ENCODE results near the gene DGCR2. TPM values are rescaled to one million over a fixed set of nuclear protein-coding genes. Genes with fewer than 3 reads are reported as not detected.

The DGCR2 gene
- polyA plus RNA-seq, 12 donors = 36.1 to 53.3 (median 43.6) TPM; not detected in 1

DNA sequence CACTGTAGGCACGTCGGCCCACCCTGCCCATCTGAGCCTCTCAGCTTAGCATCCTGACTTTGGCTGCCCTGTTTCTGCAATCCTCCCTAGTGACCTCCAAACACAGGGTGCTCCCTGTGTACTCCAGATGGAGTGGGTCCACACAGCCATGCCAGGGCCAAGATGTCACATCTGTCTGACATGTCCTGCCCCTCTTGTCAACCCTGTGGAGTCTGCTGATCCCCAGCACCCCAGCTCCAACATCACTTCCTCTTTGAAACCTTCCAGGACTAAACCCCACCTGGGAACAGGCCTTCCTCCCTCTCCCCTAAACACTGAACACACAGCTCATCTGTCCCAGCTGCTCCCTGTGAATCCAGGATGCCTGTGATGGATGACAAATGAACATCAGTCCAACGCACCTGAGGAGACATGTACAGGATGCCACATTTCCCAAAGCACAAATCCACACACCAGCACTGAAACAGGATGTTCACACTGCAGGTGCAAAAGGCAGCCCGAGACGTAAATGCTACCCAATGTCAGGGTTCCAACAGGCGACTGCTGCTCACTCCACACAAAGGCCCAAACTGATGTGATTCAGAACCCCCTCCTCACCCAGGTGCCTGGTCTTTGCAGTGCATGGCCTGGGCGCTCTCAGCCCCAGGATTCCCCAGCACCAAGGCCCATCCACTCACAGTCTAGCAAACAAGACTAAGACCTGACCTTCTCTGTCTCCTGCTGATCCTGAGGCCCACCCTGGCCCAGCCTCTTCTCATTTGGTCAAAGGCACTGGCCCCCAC, 6.9 kb upstream of the DGCR2 start:
- no peak for DNase-seq

- no peak for DNase-seq
Measured at GRCh38 chr22:19128009-19128401, 5.8 kb upstream of the DGCR2 start.

DNA sequence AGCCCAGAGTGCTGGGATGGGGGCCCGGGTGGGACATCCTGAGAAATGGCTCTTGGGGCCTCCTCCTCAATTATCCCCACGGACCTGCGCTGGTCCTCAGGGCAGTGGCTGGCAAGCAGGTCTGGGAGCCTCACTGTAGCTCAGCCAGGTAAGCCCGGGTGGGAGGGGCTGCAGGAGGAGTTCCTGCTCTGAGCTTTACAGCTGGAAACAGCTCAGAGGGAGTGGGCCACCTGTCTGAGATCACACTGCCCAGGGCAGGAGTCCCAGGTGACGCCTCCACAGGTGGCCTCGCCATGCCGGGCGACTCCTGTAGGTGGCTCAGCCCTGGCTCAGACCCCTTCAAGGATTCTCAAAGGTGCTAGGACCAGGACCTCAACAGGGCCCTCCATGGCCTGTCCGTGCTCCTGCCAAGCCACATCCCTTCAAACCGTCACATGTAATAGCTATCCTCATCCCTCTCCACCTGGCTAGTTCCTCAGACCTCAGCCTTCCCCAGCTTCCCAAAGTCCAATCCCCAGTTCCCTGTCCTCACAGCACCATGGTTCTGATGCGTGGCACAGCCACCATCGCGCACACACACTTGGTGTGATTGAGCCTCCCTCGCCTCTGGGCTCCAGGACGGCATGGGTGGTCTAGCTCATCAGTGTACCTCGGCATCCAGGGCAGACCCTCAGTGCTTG, 5.3 kb upstream of the DGCR2 start:
- no peak for DNase-seq

DNA sequence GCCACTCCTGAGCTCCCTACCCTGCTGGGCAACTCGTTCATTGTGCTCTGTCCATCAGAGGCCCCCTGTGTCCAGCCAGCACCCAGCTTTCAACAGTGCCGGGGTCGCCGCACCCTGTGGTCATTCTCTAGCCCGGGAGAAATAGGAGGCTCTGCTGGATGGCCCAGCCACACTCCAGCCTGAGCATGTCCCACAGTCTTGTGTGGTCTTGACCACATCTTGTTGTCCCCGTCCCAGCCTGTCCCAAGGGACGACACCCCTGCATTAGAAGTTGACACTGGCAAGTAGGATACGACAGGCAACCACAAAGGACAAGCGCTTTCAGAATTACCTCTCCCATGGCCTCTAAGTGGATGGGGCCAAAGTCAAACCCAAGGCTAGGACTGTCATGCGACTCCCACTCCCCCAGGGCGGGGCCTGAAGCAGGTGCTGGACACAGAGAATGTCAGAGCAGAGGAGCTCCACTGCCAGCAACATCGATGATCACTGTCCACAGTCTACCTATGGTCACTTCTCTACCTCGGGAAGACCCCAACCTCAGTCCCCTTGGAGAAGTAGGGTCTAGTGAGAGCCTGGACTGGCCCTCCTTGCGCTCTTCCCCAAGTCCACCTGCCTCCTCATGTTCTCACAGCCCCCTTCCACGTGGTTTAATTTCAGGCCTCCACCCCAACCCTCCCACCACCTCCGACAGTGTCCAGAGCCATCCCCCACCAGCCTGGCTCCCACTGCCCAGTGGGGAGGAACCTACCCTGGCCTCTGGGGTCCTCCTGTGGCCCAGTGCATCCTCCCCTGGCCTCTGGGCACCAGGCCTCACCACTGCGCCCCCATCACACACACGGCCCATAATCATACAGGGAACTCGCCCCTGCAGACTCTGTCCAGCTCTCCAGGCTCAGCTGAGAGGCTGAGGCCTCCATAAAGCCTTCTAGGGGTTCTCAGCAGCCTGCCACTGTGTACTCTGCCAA, 4.4 kb upstream of the DGCR2 start:
- DNase-seq = no peak

DNA sequence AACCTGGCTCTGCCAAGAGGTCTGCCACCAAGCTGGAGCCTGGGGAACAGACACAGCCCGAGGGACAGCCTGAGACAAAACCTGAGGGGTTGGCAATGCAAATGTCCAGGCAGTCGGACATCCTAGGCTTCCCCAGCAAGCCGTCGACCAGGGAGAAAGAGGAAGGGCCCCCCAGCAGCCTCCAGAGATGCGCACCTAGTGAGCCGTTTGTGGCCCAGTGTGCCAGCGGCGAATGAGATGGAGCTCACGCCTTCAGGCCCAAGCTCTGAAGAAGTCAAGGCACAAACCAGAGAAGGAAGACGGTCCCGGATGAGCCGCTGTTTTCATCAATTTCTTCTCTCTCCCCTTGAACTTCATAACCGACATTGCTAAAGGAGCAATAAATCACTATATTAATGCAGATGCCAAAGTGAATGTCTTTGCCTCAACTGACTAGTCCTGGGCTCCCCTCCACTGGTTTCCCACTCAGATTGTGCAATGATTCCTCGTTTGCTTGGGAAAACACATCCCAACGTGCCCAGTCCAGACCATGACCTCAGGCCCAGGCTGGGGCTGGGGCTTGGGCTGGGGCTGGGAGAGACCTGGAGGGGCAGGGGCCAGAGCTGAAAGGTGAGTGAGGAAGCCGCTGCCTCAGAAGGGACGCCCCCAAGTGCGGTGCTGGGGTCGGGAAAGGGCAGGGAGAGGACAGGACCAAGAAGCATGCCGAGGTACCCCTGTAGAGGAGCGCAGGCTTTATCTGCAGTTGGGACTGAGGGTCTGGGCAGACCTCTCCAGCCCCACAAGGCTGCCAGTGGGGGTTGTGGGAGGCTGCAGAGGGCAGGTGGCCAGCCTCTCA, 3.5 kb upstream of the DGCR2 start:
- DNase-seq = no peak

DNA sequence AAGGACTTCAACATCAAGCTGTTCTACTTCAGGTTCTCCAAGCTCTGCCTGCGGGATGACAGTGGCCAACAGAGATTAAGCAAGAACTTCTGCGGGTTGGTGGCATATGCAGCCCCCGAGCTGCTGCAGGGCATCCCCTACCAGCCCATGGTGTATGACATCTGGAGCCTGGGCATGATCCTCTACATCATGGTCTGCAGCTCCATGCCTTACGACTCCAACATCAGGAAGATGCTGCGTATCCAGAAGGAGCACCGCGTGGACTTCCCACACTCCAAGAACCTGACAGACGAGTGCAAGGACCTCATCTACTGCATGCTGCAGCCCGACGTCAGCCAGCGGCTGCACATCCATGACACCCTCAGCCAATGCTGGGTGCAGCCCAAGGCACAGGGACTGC, 2.8 kb upstream of the DGCR2 start:
- DNase-seq = no peak

GRCh38 chr22:19124377-19124776, 2.2 kb upstream of the DGCR2 start:
- no peak for DNase-seq

DNA sequence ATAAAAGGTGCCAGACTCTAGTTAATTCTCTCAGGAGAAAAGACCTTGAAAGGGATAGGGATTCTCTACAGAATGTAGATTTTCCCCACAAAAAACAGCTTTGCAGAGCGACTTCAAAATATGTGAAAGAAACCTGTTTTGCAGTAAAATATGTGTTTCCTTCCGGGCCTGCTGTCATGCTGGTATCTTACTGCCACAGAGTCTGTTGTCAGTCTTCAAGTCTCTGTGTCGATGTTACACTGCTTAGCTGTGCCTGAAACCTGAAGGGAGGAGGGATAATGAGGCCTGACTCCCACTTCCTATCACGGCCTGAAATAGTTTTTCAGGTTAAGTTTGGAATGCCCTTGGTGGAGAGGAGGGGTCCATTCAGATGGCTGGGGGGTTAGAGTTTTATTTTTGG, 1.7 kb upstream of the DGCR2 start:
- DNase-seq = no peak

DNA sequence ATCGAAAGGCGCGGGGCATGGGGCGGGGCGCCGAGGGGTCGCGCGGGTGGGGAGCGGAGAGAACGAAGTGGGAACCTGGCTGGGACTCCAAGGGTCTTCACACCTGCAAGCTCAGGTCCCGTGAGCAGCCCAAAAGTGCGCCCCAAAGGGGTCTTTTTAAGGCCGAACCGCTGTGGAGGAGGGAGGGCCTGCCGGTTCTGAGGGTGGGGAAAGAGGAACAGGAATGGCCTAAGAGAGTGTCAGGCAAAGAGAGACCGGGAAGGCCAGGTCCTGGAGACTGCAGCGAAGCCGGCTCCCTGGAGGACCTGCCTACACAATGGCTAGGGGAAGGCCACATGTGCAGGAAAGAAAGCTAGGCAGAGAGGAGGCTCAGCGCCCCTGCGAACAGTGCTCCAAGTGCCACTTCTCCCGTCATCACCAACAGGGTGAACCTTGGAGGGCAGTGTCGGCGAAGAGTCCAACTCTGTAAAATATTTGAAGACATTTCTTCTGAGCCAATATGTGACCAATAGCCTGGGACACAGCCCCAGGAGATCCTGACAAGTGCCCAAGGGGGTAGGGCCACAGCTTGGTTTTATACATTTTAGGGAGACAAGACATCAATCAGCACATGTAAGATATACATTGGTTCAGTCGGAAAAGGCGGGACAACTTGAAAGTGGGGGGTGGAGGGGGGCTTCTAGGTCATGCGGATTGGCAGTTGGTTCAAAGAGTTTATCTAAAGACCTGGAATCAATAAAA, 710 bp upstream of the DGCR2 start:
- DNase-seq = no peak

- DNase-seq = no peak
Measured at GRCh38 chr22:19121631-19122142, 525 bp downstream of the DGCR2 start.

DNA sequence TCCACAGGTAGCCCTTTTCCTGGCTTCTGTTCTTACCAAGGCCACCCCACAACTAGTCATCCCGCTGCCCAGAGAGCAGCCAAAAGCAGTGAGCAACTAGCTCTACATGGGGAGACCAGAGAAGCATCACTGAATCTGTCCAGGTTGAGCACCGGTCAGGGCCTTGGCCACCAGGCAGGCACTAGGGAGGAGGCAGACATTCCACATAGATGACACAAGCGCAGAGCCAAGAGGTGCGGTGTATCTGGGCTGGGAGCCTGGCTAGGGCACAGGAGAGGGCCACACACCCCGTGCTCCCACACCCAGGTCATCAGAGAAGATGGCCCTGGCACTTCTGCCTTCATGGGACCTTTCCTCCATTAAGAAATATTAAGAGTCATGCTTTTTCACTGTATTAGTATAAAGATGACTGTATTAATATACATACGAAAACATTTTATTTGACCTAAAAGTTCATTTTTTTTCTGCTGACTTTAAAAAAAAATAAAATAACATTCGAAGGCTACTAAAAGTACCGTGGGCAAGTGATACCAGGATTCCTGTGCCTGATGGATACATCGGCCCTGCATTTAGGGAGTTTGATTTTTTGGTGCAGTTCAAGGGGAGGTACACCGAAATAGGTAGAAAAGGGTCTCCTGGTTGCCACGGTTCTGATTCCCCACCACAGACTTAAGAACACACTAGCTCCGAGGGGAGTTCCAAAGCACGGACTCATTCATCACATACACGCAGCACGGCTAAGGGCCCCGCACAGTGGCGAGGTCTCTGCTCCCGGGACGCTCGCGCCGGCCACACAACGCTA, 1.2 kb downstream of the DGCR2 start:
- DNase-seq = no peak

GRCh38 chr22:19119949-19120348, 2.3 kb downstream of the DGCR2 start:
- DNase-seq = no peak

DNA sequence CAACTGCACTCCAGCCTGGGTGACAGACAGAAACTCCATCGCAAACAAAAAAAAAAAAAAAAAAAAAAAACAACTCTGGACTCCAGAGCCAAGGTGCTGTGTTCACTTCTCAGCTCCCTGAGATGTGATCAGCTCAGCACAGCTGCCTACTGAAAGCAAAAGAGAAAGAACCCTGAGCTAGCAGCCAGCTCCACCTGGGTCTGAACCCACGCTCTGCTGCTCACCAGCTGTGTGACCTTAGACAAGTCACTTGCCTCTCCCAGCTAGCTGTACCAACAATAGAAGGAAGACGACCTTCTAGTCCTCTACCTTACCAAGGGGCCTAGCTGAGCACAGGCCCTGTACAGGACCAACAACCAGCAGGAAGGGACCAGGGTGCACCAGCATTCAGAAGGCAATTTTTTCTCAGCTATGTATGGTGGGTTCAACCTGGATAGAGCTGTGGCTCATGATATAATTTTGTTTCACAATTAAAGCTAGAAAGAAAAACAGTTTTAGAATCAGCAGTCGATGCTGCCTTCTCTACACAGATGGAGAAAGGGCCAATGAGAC, 3.8 kb downstream of the DGCR2 start:
- no peak for DNase-seq

- no peak for DNase-seq
Measured at GRCh38 chr22:19117111-19117512, 5.1 kb downstream of the DGCR2 start.

- DNase-seq = no peak
Measured at GRCh38 chr22:19115628-19116027, 6.6 kb downstream of the DGCR2 start.

GRCh38 chr22:19114984-19115552, 7.1 kb downstream of the DGCR2 start:
- DNase-seq = no peak

- no peak for DNase-seq
Measured at GRCh38 chr22:19113429-19113828, 8.8 kb downstream of the DGCR2 start.

- no peak for DNase-seq
Measured at GRCh38 chr22:19111584-19111983, 10.6 kb downstream of the DGCR2 start.

DNA sequence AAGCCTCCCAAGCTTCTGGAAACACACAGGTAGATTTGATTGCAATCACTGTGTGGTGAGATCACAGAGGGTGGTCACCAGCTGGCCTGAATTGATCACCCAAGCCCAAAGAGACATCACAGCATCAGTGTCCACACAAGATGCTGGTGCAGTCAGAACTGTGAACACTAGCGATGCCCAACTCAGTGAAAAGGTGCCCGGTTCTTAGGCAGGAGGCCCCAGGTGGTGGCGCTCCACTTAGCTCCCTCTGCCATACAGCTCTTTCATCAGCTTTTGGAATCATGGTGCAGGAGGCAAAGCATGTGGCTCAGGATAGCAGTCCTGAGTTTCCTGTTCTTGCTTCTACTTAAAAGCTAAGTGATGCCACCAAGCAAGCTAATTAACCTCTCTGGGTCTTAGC, 11.1 kb downstream of the DGCR2 start:
- DNase-seq = no peak
